BLaER1 (cell line): ENCODE results near the gene GABBR1.

Source experiments
- H3K27ac ChIP-seq: shearing (Covaris generic); formaldehyde crosslinking; 2 replicates; pipeline ENCODE4 v1.8.1; 2022
- H3K27me3 ChIP-seq: shearing (Covaris generic); formaldehyde crosslinking; 2 replicates; pipeline ENCODE4 v1.8.1; 2022
- H3K36me3 ChIP-seq: shearing (Covaris generic); formaldehyde crosslinking; 2 replicates; pipeline ENCODE4 v1.8.1; 2022
- H3K4me1 ChIP-seq: shearing (Covaris generic); formaldehyde crosslinking; 2 replicates; pipeline ENCODE4 v1.8.1; 2022
- H3K4me2 ChIP-seq: shearing (Covaris generic); formaldehyde crosslinking; 2 replicates; pipeline ENCODE4 v1.8.1; 2022
- H3K4me3 ChIP-seq: shearing (Covaris generic); formaldehyde crosslinking; 2 replicates; pipeline ENCODE4 v1.8.1; 2022
- H3K9ac ChIP-seq: shearing (Covaris generic); formaldehyde crosslinking; 2 replicates; pipeline ENCODE4 v1.8.1; 2022
- H3K9me3 ChIP-seq: shearing (Covaris generic); formaldehyde crosslinking; 2 replicates; pipeline ENCODE4 v1.8.1; 2022
- H4K20me1 ChIP-seq: shearing (Covaris generic); formaldehyde crosslinking; 2 replicates; pipeline ENCODE4 v1.8.1; 2022
- Cebpa-rat ChIP-seq: shearing (Covaris generic); IDR thresholded peaks from 2 replicates; pipeline ENCODE4 v1.8.1; 2022

Gene GABBR1

DNA sequence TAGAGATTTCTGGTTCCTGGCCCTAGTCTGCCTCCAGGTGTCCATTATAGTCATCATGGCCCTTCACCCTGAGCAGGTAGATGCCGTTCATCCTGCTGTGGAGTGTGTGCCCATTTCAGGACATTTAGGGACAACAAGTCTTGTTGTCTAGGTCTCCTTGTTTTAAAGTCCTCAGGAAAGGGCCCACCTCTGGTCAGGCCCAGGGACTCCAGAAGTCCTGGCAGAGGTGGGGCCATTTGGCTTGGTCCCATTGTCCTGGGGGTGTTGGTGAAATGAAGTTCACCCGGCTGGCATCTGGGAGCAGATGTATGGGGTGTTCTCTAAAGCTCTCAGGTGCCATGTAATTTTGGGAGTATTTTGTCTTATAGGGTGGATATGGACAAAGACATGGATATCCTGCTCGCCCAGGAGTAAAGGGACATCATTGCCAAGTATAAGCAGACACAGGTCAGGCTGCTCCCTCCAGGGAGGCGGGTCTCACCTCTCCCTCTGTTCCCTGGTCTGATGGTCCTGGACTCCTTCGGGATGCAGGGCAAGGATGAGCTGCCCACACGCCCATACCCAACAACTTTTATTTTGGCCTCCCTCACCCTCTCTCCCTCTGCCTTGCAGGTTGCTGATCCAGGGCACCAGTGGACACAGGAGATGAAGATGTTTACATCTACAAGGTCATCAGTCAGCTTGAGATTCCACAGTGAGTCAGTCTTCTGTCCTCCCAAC lies 113.5 kb downstream of the GABBR1 start:
- peaks cover 12% of the 10 kb centered on the region for H3K9me3 ChIP-seq
- no peak for TF ChIP-seq Cebpa-rat

DNA sequence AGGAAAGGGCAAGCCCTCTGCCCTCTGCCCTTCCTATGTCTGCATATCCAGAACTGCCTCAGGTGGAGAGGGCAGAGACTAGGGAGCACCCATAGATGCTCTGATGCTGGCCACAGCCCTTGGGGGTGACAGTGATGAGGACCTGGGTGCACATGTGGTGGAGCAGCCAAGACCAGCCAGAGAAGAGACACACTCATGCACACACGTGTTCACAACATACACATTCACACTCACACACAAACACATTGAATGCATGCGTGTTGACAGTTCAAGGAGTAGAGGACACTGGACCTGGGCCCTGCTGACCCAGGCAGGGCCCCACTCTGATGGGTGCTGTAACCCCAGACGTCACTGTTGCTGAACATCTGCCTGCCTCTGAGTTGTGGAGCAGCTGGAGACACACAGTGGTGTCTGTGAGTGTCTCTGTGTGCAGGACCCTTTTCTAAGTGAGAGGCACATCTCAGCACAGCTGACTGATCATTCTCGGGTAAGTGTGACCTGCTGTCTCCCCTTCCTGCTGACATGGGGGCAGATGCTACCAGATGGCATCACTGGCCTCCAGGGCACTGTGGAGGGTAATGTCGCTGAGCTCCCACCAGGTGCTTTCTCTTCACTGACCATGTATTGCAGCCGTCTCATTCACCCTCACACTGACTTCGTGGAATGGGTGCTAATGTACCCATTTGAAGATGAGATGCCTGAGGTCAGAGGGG lies 115.1 kb downstream of the GABBR1 start:
- Histone ChIP-seq H3K27ac (no peak overlapping the region), H4K20me1 (no peaks in the 10 kb centered on the region), H3K36me3 (no peaks in the 10 kb centered on the region), H3K9ac (no peak overlapping the region), H3K27me3 (no peaks in the 10 kb centered on the region), H3K4me2 (no peak overlapping the region), H3K4me1 (no peaks in the 10 kb centered on the region), H3K4me3 (no peak overlapping the region), H3K9me3 (peaks cover 5% of the 10 kb centered on the region; the same call in 1 of the 2 replicates)
- TF ChIP-seq Cebpa-rat = no peak

More for the DNA sequence above, 113.5 kb downstream of the GABBR1 start:
- no peak overlapping the region for H3K4me2 ChIP-seq
- no peak overlapping the region for H3K27ac ChIP-seq
- H4K20me1 ChIP-seq = no peaks in the 10 kb centered on the region
- H3K36me3 ChIP-seq = no peaks in the 10 kb centered on the region
- no peaks in the 10 kb centered on the region for H3K4me1 ChIP-seq
- no peak overlapping the region for H3K9ac ChIP-seq
- H3K27me3 ChIP-seq = no peaks in the 10 kb centered on the region
- no peak overlapping the region for H3K4me3 ChIP-seq

DNA sequence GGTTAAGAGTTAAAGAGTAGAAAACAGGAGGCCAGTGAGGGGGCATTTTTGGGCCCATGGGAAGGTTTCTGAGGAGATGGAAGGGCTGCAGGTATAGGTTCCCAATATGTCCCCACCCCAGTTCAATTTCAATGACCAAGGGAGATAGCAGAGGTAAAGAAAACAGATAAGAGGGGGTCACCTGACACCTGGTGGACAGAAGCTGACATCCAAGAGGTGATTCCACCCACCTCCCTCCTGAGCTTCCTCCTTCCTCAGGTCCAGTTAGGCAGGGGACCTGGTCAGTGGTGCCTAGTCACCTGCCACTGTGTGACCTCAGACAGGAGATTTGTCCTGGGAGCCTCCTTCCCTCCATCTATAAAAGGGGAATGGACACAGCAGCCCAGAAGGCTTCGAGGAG lies 115.7 kb downstream of the GABBR1 start:
- TF ChIP-seq Cebpa-rat = no peak
- no peaks in the 10 kb centered on the region for H3K27me3 ChIP-seq
- H3K4me3 ChIP-seq = no peak overlapping the region
- no peaks in the 10 kb centered on the region for H4K20me1 ChIP-seq
- no peak overlapping the region for H3K27ac ChIP-seq
- no peaks in the 10 kb centered on the region for H3K36me3 ChIP-seq
- no peak overlapping the region for H3K9ac ChIP-seq
- H3K9me3 ChIP-seq = no peaks in the 10 kb centered on the region
- no peaks in the 10 kb centered on the region for H3K4me1 ChIP-seq
- no peak overlapping the region for H3K4me2 ChIP-seq

DNA sequence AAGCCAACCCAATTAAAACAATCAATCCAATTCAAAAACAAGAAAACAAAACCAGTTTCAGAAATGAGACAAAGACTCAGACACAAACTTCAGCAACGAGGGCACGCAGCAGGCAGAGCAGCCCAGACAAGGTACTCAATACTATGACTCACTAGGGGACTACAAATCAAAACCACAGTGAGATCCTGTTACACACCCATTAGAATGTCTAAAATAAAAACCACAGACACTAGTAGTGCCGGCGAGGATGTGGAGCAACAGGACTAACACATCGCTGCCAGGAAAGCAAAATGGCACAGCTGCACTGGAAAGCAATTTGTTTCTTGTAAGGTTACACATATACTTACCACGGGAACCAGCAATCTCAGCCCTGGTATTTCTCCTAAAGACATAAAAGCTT lies 116.9 kb downstream of the GABBR1 start:
- Histone ChIP-seq H3K27ac (no peak overlapping the region), H3K4me1 (no peaks in the 10 kb centered on the region), H4K20me1 (no peaks in the 10 kb centered on the region), H3K36me3 (no peaks in the 10 kb centered on the region), H3K27me3 (no peaks in the 10 kb centered on the region), H3K9me3 (no peaks in the 10 kb centered on the region), H3K4me2 (no peak overlapping the region; the same call in 1 of the 2 replicates), H3K9ac (no peak overlapping the region), H3K4me3 (no peak overlapping the region)
- no peak for TF ChIP-seq Cebpa-rat

DNA sequence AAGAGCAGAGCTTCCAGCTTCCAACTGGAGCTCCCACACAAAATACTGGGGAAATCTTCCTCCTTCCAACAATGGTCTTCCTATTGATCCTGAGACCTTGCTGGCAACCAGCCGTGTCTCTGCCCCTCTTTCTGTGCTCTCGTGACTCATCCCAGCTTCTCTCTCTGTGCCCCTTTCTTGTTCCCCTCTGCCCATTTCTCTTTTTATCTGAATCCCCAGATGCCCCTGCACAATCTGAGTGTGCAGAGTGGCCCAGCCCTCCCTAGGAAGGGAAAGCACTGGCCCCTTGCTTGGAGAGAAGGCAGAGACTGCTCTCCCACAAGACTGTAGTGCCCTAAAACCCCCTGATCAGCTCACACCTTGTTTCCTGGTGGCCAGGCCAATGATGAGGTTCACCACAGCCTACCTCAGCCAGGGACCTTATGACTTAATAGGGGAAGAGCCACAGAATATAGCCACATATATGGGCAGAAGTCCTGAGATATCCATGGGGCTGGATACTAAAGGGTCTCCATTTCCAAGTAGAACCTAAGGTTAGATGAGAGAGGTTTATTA lies 122.2 kb downstream of the GABBR1 start:
- no peak overlapping the region for H3K4me2 ChIP-seq
- no peaks in the 10 kb centered on the region for H3K36me3 ChIP-seq
- no peak overlapping the region for H3K27ac ChIP-seq
- TF ChIP-seq Cebpa-rat = no peak
- no peaks in the 10 kb centered on the region for H3K27me3 ChIP-seq
- no peak overlapping the region for H3K4me3 ChIP-seq
- no peaks in the 10 kb centered on the region for H4K20me1 ChIP-seq
- H3K4me1 ChIP-seq = no peaks in the 10 kb centered on the region
- no peak overlapping the region for H3K9ac ChIP-seq
- no peaks in the 10 kb centered on the region for H3K9me3 ChIP-seq

DNA sequence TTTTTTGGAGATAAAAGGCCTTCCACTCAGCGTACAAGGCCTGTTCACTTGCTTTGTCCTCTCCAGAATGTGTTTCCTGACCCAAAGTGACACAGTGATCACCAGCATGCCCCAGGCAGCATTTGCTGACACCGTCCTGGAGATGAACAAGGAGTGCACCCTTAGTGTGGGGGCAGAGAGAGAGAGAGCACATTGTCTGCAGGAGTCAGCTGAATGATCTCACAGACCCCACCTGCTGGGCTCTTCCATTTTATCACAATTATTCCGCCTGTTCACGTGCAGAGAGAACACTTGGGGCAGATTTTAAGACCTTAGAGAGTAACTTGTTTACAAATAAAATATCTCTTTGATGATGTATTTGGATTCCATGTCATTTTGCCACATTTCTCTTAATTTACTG lies 122.8 kb downstream of the GABBR1 start:
- Histone ChIP-seq H3K4me1 (no peaks in the 10 kb centered on the region), H3K27me3 (no peaks in the 10 kb centered on the region), H4K20me1 (no peaks in the 10 kb centered on the region), H3K27ac (no peak overlapping the region), H3K9me3 (no peaks in the 10 kb centered on the region), H3K36me3 (no peaks in the 10 kb centered on the region), H3K4me3 (no peak overlapping the region), H3K9ac (no peak overlapping the region), H3K4me2 (no peak overlapping the region)
- no peak for TF ChIP-seq Cebpa-rat
